ENCODE results near the gene ZNHIT2. TPM values are rescaled to one million over a fixed set of nuclear protein-coding genes. Genes with fewer than 3 reads are reported as not detected.

The ZNHIT2 gene
- total and polyA plus RNA-seq, 4 donors, result 3.4 to 12.9 (median 5.8) TPM

DNA sequence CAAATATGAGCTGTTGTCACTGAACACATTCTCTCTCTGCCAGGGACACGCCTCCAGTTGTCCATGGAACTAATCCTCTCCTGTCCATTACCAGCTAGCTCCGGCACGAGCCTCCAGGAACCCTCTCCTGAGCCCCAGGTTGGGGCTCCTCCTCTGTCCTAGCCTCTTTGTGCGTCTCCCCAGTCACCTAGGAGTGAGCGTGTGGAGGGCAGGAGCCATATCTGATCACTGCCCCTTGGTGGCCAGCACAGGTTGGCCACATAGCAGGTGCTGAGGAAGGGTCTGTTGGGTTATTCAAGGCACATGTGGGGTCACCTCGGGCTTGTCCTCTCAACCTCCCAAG, 14.4 kb upstream of the ZNHIT2 start:
- ATAC-seq (ENCODE audit: low FRiP score) (no peak), DNase-seq (no peak)
- Histone ChIP-seq H3K36me3 (ENCODE audit: control insufficient read depth in 1 of 2, insufficient read depth in 2 of 2, low read length in 1 of 2) (peaks cover 7 to 16% of the 10 kb centered on the region in 2 donors), H3K4me1 (ENCODE audit: control insufficient read depth in 1 of 2, insufficient read depth in 2 of 2, low read length in 2 of 2) (no peaks in the 10 kb centered on the region), H3K4me3 (ENCODE audit: low read length in 2 of 2) (no peak overlapping the region), H3K9me3 (ENCODE audit: control insufficient read depth, low read length) (no peaks in the 10 kb centered on the region), H3K27me3 (ENCODE audit: control insufficient read depth in 1 of 2, insufficient read depth in 2 of 2, low read length in 1 of 2) (no peaks in the 10 kb centered on the region), H3K27ac (ENCODE audit: low read depth in 1 of 2, low read length in 2 of 2) (no peak overlapping the region)
- intact Hi-C loops (cut with DNase I), result no loop called here
- 79 to 85% methylated on average over 6 of the region's 6 CpGs for WGBS, 2 donors

DNA sequence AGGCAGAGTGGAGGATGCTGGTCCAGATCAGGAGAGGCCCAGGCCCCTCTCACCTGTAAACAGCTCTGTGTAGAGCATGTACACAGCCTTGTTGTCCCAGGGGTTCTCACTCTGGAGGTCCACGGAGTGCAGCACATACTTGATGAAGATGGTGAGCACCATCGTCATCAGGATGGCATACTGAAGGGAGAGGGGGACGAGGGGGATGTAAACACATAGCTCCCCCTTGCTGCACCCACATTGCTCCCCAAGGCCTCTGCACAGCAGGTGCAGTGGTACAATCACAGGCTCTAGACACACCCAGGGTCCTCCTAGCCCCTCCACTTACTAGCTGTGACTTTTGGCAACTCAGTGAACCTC, 13.9 kb upstream of the ZNHIT2 start:
- intact Hi-C loops (cut with DNase I), result no loop called here
- Histone ChIP-seq H3K36me3 (ENCODE audit: control insufficient read depth in 1 of 2, insufficient read depth in 2 of 2, low read length in 1 of 2) (peaks cover 7 to 17% of the 10 kb centered on the region in 2 donors), H3K4me1 (ENCODE audit: control insufficient read depth in 1 of 2, insufficient read depth in 2 of 2, low read length in 2 of 2) (no peaks in the 10 kb centered on the region), H3K27me3 (ENCODE audit: control insufficient read depth in 1 of 2, insufficient read depth in 2 of 2, low read length in 1 of 2) (no peaks in the 10 kb centered on the region), H3K27ac (ENCODE audit: low read depth in 1 of 2, low read length in 2 of 2) (no peak overlapping the region), H3K4me3 (ENCODE audit: low read length in 2 of 2) (no peak overlapping the region), H3K9me3 (ENCODE audit: control insufficient read depth, low read length) (no peaks in the 10 kb centered on the region)
- ATAC-seq (ENCODE audit: low FRiP score) (no peak), DNase-seq (peak in 1 of 2 donors; percentile 36)
- 73 to 79% methylated on average over 3 of the region's 3 CpGs for WGBS, 2 donors

DNA sequence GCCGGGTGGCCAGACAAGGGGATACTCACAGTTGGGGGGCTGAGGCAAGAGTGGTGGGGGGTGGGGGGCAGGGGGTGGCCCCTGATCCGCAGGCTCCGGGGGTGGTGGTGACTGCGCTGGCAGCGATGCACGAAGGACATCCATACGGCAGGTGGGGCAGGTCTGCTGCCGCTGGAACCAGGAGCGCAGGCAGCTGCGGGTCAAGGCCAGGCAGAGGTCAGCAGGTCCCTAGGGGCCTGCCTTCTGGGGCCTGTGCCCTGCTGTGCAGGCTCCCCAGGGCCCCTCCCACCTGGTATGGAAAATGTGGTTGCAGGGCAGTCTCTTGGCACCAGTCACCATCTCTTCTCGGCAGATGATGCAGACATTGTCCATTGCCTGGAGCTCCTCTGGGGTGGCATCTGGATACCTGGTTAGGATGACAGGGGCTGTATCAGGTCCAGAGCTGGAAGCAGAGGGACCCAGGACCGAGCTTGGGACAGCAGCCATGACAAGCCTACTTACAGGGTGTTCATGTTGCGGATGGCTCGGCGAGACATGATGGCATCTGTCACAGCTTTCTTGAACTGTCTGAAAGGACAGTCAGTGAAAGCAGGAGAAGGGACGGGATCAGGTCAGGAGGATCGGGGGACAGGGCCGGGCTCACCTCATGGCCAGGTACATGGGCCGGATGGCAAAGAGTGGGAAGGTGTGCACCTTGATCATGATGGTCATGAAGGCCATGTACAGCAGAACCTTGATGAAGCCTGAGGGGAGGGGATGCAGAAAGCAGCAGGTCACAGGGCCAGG, 13.3 kb upstream of the ZNHIT2 start:
- DNase-seq (peak in 1 of 2 donors; percentile 42), ATAC-seq (ENCODE audit: low FRiP score) (no peak)
- no peaks in the 10 kb centered on the region for H3K4me1 ChIP-seq (ENCODE audit: control insufficient read depth in 1 of 2, insufficient read depth in 2 of 2, low read length in 2 of 2)
- WGBS, 2 donors, result 79% methylated on average over 19 of the region's 19 CpGs
- intact Hi-C loops (cut with DNase I), result no loop called here
- H3K9me3 ChIP-seq (ENCODE audit: control insufficient read depth, low read length), result no peaks in the 10 kb centered on the region
- H3K27me3 ChIP-seq (ENCODE audit: control insufficient read depth in 1 of 2, insufficient read depth in 2 of 2, low read length in 1 of 2), result no peaks in the 10 kb centered on the region
- no peak overlapping the region for H3K27ac ChIP-seq (ENCODE audit: low read depth in 1 of 2, low read length in 2 of 2)
- H3K4me3 ChIP-seq (ENCODE audit: low read length in 2 of 2), result no peak overlapping the region
- H3K36me3 ChIP-seq (ENCODE audit: control insufficient read depth in 1 of 2, insufficient read depth in 2 of 2, low read length in 1 of 2), result peaks cover 7 to 17% of the 10 kb centered on the region in 2 donors

DNA sequence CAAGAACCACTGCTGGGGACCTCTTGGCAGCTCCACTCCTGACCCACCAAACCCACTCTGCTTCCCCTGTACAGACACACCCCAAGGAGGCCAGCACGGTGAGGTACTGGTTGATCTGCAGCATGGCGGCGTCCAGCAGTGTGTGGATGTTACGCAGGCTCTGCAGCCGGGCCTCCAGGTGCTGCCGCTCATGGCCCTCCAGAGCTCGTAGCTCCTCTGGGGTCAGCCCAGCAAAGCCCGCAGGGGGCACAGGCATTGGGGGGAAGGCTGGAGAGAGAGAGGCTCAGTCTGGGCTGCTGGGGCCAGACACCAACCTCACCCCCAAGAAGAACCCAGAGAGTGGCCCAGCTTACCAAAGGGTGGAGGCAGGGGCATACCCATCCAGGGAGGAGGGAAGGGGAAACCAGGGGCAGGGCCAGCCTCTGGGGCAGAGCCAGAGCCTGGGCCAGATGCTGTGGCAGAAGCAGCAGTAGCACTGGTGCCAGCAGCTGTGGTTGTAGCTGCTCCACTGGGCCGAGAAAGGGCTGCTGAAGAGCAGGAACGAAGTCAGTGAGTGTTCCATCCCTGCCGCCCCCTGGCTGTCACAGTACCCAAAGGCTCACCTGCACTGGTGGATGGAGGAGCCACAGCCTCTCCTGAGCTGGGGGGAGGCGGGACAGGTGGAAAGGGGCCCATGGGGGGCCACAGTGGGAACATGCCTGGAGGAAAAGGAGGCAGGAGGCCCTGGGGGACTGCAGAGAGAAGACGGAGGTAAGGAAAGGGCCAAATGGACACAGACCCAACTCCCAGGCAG, 12.3 kb upstream of the ZNHIT2 start:
- no peak overlapping the region for H3K4me3 ChIP-seq (ENCODE audit: low read length in 2 of 2)
- intact Hi-C loops (cut with DNase I), result no loop called here
- H3K27ac ChIP-seq (ENCODE audit: low read depth in 1 of 2, low read length in 2 of 2), result no peak overlapping the region
- H3K27me3 ChIP-seq (ENCODE audit: control insufficient read depth in 1 of 2, insufficient read depth in 2 of 2, low read length in 1 of 2), result no peaks in the 10 kb centered on the region
- WGBS, 2 donors, result 81 to 84% methylated on average over 13 of the region's 13 CpGs
- no peaks in the 10 kb centered on the region for H3K4me1 ChIP-seq (ENCODE audit: control insufficient read depth in 1 of 2, insufficient read depth in 2 of 2, low read length in 2 of 2)
- peaks cover 7 to 17% of the 10 kb centered on the region in 2 donors for H3K36me3 ChIP-seq (ENCODE audit: control insufficient read depth in 1 of 2, insufficient read depth in 2 of 2, low read length in 1 of 2)
- H3K9me3 ChIP-seq (ENCODE audit: control insufficient read depth, low read length), result no peaks in the 10 kb centered on the region
- DNase-seq (peak in 1 of 2 donors; percentile 44), ATAC-seq (ENCODE audit: low FRiP score) (no peak)

DNA sequence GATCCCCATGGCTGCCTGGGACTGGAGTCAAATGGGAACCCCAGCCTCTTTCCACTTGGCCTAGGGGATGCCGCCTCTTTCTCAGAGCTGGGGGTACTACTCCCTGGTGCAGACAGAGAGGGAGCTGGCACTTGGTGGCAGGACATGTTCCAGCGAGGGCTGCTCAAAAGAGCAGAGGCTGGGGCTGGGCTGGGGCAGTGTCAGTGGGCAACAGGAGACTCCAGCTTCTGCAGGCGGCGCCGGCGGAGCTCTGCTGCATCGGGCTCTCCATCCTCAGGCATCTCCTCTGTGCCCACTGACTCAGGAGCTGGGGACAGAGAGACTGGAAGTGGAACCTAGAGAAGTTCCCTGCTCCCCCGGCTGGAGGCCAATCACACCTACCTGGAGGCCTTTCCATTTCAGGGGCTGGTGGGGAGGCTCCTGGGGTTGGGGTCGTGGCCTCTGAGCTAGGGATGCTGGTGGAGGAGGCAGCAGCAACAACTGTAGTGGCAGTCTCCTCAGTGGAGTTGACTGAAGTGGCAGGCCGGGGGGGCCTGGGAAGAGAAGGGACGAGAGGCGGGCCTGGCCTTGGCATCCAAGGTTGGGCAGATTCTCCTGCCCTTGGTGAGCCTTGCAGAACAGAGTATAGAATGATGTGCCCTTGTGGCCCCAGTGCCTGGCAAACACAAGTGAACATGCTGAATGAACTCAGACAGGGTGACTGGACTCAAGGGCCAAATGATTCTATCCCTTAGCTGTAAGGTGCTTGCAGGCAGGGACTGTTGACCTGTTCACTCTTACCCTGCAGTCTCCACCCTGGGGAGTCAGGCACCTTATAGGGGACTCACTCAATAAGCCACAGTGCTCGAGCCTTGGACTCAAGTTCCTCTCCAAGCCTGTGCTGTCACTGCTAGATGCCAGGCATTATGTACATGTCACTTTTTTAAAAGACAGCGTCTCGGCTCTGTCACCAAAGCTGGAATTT, 11.0 kb upstream of the ZNHIT2 start:
- DNase-seq, result peak in 1 of 2 donors; percentile 46
- intact Hi-C loops (cut with DNase I), result no loop called here
- WGBS, 2 donors, result 72 to 75% methylated on average over 15 of the region's 15 CpGs

DNA sequence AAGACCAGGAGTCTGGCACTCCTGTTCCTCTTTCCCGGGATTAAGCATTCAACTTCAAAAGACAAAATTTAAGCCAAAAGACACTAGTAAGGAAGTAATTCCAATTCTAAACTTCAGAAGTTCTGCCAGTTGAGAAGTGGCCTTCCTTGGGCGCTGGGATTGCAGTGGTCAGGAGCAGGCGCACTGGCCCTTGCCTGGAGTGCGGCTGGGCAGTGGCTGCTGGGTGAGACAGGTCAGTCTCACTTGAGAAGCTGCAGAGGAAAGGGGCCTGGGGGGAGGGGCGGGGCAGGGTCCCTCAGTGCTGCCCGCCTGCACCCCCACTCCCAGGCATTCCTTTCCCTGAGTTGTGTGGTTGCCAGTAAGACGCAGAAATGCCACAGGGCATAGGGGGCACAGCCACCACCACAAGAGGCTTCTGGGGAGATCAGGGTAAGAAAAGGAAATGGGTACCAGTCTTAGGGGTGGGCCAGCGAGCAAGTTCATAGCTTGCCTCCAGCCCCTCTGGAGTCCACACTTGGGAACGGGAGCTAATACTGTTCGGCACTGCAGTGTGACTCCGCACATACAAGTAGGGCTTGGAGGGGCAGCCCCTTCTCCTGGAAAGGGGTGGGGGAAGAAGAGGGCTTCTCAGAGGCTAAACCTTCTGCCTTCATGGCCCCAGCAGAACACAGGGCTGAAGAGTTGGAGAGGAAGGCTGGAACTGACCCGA, 10.1 kb upstream of the ZNHIT2 start:
- peaks cover 7 to 17% of the 10 kb centered on the region in 2 donors for H3K36me3 ChIP-seq (ENCODE audit: control insufficient read depth in 1 of 2, insufficient read depth in 2 of 2, low read length in 1 of 2)

More for the DNA sequence above, 11.0 kb upstream of the ZNHIT2 start:
- no peaks in the 10 kb centered on the region for H3K9me3 ChIP-seq (ENCODE audit: control insufficient read depth, low read length)
- no peaks in the 10 kb centered on the region for H3K27me3 ChIP-seq (ENCODE audit: control insufficient read depth in 1 of 2, insufficient read depth in 2 of 2, low read length in 1 of 2)
- no peak for ATAC-seq (ENCODE audit: low FRiP score)
- no peak overlapping the region for H3K27ac ChIP-seq (ENCODE audit: low read depth in 1 of 2, low read length in 2 of 2)
- H3K4me1 ChIP-seq (ENCODE audit: control insufficient read depth in 1 of 2, insufficient read depth in 2 of 2, low read length in 2 of 2), result no peaks in the 10 kb centered on the region
- H3K4me3 ChIP-seq (ENCODE audit: low read length in 2 of 2), result no peak overlapping the region
- peaks cover 7 to 17% of the 10 kb centered on the region in 2 donors for H3K36me3 ChIP-seq (ENCODE audit: control insufficient read depth in 1 of 2, insufficient read depth in 2 of 2, low read length in 1 of 2)

DNA sequence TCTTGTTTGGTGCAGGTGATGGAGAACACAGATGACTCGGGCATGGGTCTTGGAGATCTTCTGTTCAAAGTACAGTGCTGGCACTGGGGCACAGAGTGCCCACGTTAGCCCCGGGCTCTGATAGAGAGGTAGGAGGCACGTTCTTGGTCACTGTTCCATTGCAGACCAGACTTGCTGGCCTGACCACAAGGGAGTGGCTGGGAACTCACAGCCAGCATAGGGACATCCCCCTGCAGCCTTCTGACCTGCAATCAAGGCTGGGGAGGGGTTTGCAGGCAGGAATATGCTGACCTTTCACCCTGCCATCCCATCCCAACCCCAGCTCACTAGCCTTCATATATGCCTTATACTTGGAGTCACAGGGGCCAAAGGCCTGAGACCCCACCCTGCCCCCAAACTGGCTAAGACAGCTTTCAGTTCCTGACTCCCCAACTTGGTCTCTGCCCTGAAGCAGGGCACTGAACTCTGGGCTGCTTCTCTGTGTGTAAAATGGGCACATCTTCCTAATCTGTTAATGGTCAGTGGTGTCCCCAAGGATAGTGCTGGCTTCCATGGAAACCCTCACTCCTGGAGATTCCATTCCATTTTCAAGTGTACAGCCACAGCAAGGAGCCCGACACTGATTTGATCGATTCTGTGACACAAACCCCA, 9.2 kb upstream of the ZNHIT2 start:
- H3K27me3 ChIP-seq (ENCODE audit: control insufficient read depth in 1 of 2, insufficient read depth in 2 of 2, low read length in 1 of 2), result no peaks in the 10 kb centered on the region
- no peaks in the 10 kb centered on the region for H3K4me1 ChIP-seq (ENCODE audit: control insufficient read depth in 1 of 2, insufficient read depth in 2 of 2, low read length in 2 of 2)
- WGBS, 2 donors, result 55 to 59% methylated on average over 6 of the region's 6 CpGs
- H3K4me3 ChIP-seq (ENCODE audit: low read length in 2 of 2), result no peak overlapping the region
- ATAC-seq (ENCODE audit: low FRiP score) (no peak), DNase-seq (no peak)
- peaks cover 7 to 17% of the 10 kb centered on the region in 2 donors for H3K36me3 ChIP-seq (ENCODE audit: control insufficient read depth in 1 of 2, insufficient read depth in 2 of 2, low read length in 1 of 2)
- intact Hi-C loops (cut with DNase I), result no loop called here
- H3K9me3 ChIP-seq (ENCODE audit: control insufficient read depth, low read length), result no peaks in the 10 kb centered on the region
- H3K27ac ChIP-seq (ENCODE audit: low read depth in 1 of 2, low read length in 2 of 2), result no peak overlapping the region

More for the DNA sequence above, 10.1 kb upstream of the ZNHIT2 start:
- no peak overlapping the region for H3K4me3 ChIP-seq (ENCODE audit: low read length in 2 of 2)
- H3K9me3 ChIP-seq (ENCODE audit: control insufficient read depth, low read length), result no peaks in the 10 kb centered on the region
- DNase-seq (no peak), ATAC-seq (ENCODE audit: low FRiP score) (no peak)
- 66 to 67% methylated on average over 12 of the region's 12 CpGs for WGBS, 2 donors
- no peaks in the 10 kb centered on the region for H3K27me3 ChIP-seq (ENCODE audit: control insufficient read depth in 1 of 2, insufficient read depth in 2 of 2, low read length in 1 of 2)
- intact Hi-C loops (cut with DNase I), result no loop called here
- no peaks in the 10 kb centered on the region for H3K4me1 ChIP-seq (ENCODE audit: control insufficient read depth in 1 of 2, insufficient read depth in 2 of 2, low read length in 2 of 2)
- H3K27ac ChIP-seq (ENCODE audit: low read depth in 1 of 2, low read length in 2 of 2), result no peak overlapping the region
